GM19238 (cell line): ENCODE results near the gene PCDHA9.
"Not testable (repeated sequence)": the region's sequence is repeated elsewhere in the genome, so short reads cannot be mapped to it uniquely, and the experiment has no call there.

ENCODE experiments used
- DNase-seq: peaks from one replicate; pipeline ENCODE4 v3.0.0; 2011; ENCODE audit warnings: low spot score; ENCODE audit not compliant: insufficient read length

PCDHA9 gene

GRCh38 chr5:140876541-140877261, 28.5 kb downstream of the PCDHA9 start:
- not testable (repeated sequence) for DNase-seq

GRCh38 chr5:140877262-140877581, 29.0 kb downstream of the PCDHA9 start:
- DNase-seq, result no peak

DNA sequence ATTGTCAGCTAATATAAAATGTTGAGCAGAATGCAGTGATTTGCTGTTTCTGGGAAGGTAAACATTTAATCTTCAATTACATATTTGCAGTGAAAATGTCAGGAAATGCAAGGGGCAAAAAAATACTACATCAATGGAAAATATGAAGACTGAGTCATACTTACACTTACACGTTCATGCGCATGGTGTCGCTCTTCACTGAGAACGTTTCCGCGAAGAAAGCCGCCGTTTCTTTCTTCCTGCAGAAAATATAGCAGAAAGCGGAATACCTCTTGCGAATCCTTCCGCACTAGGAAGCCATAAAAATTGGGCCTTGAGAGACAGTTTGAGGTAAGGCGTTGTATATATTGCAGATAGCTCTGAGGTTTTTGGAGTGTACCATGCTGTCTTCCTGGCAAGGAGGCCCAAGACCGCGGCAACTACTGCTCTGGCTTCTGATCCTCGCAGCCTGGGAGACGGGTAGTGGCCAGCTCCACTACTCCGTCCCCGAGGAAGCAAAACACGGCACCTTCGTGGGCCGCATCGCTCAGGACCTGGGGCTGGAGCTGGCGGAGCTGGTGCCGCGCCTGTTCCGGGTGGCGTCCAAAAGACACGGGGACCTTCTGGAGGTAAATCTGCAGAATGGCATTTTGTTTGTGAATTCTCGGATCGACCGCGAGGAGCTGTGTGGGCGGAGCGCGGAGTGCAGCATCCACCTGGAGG, 33.9 kb downstream of the PCDHA9 start, which contains the start of gene PCDHA13:
Gene PCDHA13, plus strand, starts transcription at position 236 of the 702 bp plus-strand sequence. Its CDS starts 145 bp downstream, at position 381.
- no peak for DNase-seq

GRCh38 chr5:140882591-140882899, 34.4 kb downstream of the PCDHA9 start:
- no peak for DNase-seq

DNA sequence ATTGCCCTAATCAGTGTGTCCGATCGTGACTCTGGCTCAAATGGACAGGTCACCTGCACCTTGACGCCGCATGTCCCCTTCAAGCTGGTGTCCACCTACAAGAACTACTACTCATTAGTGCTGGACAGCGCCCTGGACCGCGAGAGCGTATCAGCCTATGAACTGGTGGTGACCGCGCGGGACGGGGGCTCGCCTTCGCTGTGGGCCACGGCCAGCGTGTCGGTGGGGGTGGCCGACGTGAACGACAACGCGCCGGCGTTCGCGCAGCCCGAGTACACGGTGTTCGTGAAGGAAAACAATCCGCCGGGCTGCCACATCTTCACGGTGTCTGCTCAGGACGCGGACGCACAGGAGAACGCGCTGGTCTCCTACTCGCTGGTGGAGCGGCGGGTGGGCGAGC, 35.2 kb downstream of the PCDHA9 start:
- no peak for DNase-seq

DNA sequence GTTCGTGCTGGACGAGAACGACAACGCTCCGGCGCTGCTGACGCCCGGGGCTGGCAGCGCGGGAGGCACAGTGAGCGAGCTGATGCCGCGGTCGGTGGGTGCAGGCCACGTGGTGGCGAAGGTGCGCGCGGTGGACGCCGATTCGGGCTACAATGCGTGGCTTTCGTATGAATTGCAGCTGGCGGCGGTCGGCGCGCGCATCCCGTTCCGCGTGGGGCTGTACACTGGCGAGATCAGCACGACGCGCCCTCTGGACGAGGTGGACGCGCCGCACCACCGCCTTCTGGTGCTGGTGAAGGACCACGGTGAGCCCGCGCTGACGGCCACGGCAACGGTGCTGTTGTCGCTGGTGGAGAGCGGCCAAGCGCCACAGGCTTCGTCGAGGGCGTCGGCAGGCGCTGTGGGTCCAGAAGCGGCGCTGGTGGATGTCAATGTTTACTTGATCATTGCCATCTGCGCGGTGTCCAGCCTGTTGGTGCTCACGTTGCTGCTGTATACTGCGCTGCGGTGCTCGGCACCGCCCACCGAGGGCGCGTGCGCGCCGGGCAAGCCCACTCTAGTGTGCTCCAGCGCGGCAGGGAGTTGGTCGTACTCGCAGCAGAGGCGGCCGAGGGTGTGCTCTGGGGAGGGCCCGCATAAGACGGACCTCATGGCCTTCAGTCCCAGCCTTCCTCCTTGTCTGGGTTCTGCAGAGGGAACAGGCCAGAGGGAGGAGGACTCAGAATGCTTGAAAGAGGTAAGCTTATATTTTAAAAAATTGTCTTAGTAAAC, 35.9 kb downstream of the PCDHA9 start:
- no peak for DNase-seq
